ENCODE measurements around the gene HLA-DRB1.
"Not testable (repeated sequence)": the region's sequence is repeated elsewhere in the genome, so short reads cannot be mapped to it uniquely, and the experiment has no call there.

HLA-DRB1 gene

DNA sequence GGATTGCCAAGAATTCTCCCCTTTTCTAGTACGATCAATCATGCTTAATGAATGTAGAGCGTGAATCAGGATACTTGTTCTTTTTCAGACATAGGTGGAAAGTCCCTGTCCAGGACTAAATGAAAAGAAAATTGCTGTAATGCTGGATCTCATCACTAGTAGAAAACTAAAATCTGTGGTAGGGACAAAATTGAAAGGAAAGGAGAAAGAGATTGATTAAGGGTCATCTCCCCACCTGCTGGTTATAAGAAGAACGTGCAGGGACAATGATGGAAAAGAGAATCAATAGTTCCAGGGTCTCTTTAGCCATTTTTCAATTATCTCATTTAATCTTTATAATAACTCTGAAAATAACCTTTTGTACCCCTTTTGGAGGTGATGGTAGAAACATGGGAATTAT is 18.7 kb upstream of the HLA-DRB1 start:
- no peak for DNase-seq

DNA sequence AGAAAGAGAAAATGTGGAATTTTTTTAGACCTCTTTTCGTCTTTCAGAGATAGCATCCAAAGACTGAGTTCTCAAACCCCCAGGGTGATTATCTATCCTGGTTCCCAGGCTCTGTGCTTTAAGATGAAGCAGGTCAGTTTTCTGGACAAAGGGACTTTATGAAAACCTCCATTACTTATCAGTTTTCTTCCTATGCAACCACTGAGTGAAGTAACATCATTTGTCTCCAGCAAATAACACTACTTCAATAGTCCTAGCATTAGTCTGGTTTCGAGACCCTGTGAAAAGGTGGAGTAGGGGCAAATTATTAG is 18.3 kb upstream of the HLA-DRB1 start:
- DNase-seq, result no peak

DNA sequence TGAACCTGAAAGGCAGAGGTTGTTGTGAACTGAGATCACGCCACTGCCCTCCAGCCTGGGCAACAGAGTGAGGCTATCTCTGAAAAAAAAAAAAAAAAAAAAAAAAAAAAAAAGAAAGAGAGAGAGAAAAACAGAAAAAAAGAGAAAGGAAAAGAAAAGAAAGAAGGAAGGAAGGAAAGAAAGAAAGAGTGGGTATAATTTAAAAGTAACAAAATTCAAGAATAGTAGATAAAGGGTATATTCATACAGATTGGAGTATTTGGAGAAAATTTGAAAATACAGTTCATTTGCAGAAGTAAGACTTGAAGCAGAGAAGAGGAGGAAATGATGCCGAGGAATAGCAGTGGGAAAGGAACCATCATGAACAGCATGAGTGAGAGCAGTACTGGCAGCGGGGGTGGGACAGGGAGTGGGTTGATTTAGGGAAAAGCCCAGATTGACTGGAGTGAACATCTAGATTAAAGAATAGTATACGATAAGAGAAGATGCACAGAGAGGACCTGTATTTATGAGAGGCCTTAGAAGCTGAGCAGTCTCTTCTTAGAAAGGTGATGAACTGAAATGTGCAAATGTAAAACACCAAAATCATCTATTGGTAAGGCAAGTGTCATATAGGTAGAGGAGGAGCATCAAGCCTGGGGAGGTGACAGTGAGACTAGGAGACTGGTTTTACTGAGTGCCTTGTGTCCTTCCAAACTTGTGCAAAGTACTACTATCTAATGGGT is 17.8 kb upstream of the HLA-DRB1 start:
- no peak for DNase-seq

- DNase-seq, result no peak
Measured at GRCh38 chr6:32604434-32604877, 14.8 kb upstream of the HLA-DRB1 start.

DNA sequence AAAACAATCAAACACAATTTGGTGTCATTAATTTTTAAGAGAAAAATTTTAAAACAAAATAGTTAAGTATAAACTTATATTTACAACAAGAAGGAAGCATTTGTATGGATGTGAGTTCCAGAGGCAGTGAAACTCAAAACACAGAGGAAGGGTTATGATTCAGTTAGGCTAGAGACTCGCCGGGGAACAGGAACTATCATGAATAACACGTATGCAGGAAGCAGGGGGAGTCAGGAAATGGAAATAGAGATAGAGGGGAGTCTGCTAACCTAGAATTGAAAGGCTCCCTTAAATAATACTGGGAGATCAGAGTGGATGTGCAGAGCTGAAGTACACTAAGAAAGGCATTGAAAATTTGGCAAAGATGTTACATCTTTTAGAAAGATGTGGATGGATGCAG is 14.2 kb upstream of the HLA-DRB1 start:
- DNase-seq, result no peak

- no peak for DNase-seq
Measured at GRCh38 chr6:32603222-32603621, 13.6 kb upstream of the HLA-DRB1 start.

DNA sequence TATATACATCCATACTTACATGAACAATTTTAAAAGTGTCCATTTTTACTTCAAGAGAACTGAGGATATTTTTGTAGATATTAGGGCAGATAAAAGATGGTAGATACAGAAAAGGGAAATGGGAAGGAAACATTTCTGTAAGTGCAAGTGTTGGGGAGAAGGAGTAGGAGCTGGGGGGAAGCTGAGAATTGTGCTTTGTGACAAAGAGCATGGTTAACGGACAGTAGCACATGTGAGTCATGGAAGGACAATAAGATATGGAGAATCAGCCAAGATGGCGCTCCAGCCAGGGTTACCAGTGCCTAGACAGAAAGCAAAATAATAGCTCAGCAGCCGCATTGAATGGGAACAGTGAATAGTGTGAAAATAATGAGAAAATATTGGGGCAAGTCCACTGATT is 12.7 kb upstream of the HLA-DRB1 start:
- no peak for DNase-seq

GRCh38 chr6:32597024-32597423 is 7.4 kb upstream of the HLA-DRB1 start:
- DNase-seq, result no peak

DNA sequence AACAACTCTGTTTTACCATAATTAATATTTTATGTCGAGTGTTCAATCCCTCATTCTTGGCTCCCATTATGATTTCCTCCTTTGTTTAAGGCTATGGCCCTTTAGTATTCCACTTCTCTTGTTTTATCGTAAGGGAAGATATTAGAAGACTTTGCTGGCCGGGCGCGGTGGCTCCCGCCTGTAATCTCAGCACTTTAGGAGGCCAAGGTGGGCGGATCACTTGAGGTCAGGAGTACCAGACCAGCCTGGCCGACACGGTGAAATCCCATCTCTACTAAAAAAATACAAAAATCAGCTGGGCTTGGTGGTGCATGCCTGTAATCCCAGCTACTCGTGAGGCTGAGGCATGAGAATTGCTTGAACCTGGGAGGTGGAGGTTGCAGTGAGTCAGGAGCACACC is 1.1 kb upstream of the HLA-DRB1 start:
- not testable (repeated sequence) for DNase-seq

DNA sequence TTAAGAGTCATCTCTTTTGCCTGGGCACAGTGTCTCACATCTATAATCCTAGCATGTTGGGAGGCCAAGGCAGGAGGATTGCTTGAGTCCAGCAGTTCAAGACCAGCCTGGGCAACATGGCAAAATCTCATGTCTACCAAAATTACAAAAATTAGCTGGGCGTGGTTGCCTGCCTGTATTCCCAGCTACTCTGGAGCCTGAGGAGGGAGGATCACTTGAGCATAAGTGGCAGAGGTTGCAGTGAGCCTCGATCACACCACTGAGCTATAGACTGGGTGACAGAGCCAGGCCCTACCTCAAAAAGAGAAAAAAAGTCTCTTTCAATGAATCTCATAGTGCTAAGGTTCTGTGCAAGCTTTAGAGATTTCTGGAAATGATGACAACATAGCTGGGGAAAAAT is 1.5 kb downstream of the HLA-DRB1 start:
- DNase-seq, result no peak

- DNase-seq, result no peak
Measured at GRCh38 chr6:32583527-32583898, 6.1 kb downstream of the HLA-DRB1 start.

DNA sequence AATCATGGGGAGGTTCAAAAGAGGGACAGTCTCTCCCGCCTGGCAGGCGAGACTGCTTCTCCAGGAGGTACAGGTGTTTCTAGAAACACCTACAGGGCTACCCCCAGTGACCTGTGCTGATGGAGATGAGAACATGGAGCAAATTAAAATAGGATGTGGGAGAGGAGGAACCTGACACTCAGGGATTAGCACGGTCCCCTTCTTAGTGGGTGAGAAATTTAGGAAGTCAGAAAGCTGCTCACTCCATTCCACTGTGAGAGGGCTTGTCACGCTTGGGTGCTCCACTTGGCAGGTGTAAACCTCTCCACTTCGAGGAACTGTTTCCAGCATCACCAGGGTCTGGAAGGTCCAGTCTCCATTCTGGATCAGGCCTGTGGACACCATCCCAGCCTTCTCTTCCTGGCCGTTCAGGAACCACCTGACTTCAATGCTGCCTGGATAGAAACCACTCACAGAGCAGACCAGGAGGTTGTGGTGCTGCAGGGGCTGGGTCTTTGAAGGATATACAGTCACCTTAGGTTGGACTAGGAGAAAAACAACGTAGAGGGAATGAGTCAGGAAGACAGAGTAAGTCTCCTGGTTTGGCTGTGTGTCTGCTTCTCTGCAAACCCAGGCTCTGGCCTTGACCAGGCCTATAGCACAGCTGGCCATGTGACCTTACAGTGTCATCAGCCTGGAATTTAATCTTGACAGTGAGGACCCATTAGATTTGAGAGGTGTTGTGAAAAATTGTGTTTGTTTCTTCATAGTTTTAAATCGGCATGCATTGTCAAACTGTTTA is 8.1 kb downstream of the HLA-DRB1 start:
- no peak for DNase-seq

GRCh38 chr6:32580593-32580992 is 9.1 kb downstream of the HLA-DRB1 start:
- no peak for DNase-seq

GRCh38 chr6:32578962-32579361 is 10.7 kb downstream of the HLA-DRB1 start:
- no peak for DNase-seq

- not testable (repeated sequence) for DNase-seq
Measured at GRCh38 chr6:32577493-32577892, 12.2 kb downstream of the HLA-DRB1 start.

DNA sequence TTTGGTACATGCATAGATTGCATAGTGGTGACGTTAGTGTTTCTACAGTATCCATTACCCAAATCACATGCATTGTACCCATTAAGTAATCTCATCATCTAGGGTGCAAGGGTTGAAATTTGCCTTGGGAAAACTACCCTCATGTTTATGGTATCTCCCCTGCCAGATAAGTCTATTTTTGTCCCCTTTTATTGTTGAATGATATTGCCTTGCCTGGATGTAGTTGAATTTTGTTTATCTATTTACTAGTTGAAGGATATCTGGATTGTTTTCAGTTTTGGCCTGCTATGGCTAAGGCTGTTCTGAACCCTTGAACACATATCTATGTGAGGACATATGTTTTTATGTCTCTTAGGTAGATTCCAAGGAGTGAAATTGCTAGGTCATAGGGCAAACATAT is 13.4 kb downstream of the HLA-DRB1 start:
- no peak for DNase-seq

GRCh38 chr6:32570363-32570905 is 19.2 kb downstream of the HLA-DRB1 start:
- DNase-seq, result no peak

- no peak for DNase-seq
Measured at GRCh38 chr6:32568561-32568960, 21.1 kb downstream of the HLA-DRB1 start.

GRCh38 chr6:32566957-32567356 is 22.7 kb downstream of the HLA-DRB1 start:
- no peak for DNase-seq

GRCh38 chr6:32565511-32565910 is 24.1 kb downstream of the HLA-DRB1 start:
- no peak for DNase-seq

DNA sequence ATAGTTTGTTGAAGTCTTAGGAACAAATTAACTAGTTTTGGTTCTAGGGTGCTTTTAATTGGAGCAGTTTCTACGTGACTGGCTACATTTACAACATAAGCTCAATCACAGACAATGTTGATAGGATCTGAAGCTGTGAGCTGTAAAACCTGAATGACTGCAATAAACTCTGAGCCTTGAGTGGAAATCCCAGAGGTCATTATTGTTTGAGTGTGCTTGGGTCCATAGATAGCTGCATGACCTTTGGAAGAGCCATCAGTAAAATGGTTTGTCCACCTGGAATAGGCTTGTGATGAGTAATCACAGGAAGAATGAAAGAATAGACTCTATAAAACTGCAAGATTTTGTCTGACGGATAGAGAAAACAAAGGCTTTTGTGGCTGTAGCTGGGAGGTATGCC is 26.7 kb downstream of the HLA-DRB1 start:
- DNase-seq, result no peak

- no peak for DNase-seq
Measured at GRCh38 chr6:32559747-32560146, 29.9 kb downstream of the HLA-DRB1 start.

- DNase-seq, result no peak
Measured at GRCh38 chr6:32558426-32559057, 31.1 kb downstream of the HLA-DRB1 start.

Data from stimulated activated CD4-positive, alpha-beta T cell treated with anti-CD3 and anti-CD28 coated beads, Interleukin-12 subunit alpha, Interleukin-12 subunit beta, amount 100 ng/mL, for 4 hours (primary cell).